ENCODE data around the gene GSTT4.
"Not testable (repeated sequence)": the region's sequence is repeated elsewhere in the genome, so short reads cannot be mapped to it uniquely, and the experiment has no call there.

DNA sequence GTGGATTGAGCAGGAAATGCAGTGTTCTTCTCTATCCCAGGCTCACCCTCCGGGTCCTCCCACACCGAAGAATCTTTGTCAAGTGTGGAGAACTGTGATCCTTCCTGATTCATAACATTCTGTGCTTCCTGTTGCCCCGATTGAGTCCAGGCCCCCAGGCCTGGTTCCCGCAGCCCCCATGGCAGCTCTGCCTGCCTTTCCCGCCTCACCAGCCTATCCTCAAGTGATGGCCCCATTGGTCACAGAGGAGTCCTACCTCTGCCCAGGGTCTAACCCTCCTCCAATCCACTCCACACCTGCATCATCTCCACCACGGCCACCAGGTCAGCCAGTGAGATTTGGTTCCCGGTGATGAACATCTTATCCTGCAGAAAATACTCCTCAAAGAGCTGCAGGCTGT is 5.5 kb downstream of the GSTT4 start:
- TF ChIP-seq, protein P1, sequence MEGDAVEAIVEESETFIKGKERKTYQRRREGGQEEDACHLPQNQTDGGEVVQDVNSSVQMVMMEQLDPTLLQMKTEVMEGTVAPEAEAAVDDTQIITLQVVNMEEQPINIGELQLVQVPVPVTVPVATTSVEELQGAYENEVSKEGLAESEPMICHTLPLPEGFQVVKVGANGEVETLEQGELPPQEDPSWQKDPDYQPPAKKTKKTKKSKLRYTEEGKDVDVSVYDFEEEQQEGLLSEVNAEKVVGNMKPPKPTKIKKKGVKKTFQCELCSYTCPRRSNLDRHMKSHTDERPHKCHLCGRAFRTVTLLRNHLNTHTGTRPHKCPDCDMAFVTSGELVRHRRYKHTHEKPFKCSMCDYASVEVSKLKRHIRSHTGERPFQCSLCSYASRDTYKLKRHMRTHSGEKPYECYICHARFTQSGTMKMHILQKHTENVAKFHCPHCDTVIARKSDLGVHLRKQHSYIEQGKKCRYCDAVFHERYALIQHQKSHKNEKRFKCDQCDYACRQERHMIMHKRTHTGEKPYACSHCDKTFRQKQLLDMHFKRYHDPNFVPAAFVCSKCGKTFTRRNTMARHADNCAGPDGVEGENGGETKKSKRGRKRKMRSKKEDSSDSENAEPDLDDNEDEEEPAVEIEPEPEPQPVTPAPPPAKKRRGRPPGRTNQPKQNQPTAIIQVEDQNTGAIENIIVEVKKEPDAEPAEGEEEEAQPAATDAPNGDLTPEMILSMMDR (IDR thresholded peaks at IDR 0.05; ENCODE audit: low read depth, low read length), result not testable (repeated sequence)
- TF ChIP-seq EZH2phosphoT487 (IDR thresholded peaks at IDR 0.05; ENCODE audit: low read depth), result not testable (repeated sequence)

Measured in OCI-LY3 (cell line).